OCI-LY7 (cell line): ENCODE measurements around the gene CORO2B.

Experiments used
- CTCF ChIP-seq: fragments of 200-600 bp; sonication (generic); conservative IDR thresholded peaks from 2 replicates; pipeline ENCODE4 v1.5.1; 2014; ENCODE audit warnings: mild to moderate bottlenecking, antibody characterized with exemption, low read length, moderate library complexity, mixed read lengths
- EZH2phosphoT487 ChIP-seq: fragments of 200-600 bp; sonication (generic); IDR thresholded peaks from 2 replicates; pipeline ENCODE4 v1.6.1; 2018; ENCODE audit warnings: low read depth, borderline replicate concordance, mild to moderate bottlenecking, mixed run types, antibody characterized with exemption, low read length, moderate library complexity, mixed read lengths

GRCh38 chr15:68583321-68583720 is 4.5 kb downstream of the CORO2B start:
- TF ChIP-seq CTCF (no peak), EZH2phosphoT487 (no peak)
